ENCODE results near the gene RBM20. TPM values are rescaled to one million over a fixed set of nuclear protein-coding genes. Genes with fewer than 3 reads are reported as not detected.

RBM20 gene
- total RNA-seq, 1 donor from 2014 or later, result 0.32 TPM

DNA sequence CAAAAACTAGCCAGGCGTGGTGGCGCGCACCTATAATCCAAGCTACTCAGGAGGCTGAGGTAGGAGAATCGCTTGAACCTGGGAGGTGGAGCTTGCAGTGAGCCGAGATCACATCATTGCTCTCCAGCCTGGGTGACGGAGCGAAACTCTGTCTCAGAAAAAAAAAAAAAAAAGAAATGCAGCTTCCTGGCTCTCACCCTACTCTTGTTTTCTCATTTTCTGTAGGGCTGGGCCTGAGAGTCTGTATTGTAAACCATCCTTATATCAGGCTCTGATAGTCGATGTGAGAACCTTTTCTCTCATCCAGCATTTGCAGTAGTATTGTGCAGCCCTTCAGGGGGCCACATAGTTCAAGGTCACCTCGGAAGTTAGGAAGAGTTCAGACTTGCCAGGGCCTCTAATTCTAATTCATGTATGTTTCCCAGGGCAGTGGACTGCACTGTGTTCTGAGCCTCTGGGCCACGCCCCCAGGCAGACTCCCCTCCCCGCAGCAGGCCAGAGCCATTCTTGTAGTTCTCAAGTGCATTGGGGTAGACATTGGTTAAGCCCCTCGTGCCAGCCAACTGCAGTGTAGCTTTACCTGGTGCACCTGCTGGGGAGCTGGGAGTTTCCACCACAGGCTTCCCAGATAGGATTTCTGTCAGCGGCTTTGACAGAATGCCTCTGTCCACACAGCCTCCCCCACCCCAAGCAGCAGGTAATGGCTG is 189.3 kb downstream of the RBM20 start:
- Mint-ChIP-seq H3K4me3 (peak overlapping the region; percentile 65), H3K27me3 (ENCODE audit: insufficient read depth, low read depth) (peaks cover 2% of the 10 kb centered on the region), H3K9me3 (no peaks in the 10 kb centered on the region), H3K27ac (peak overlapping the region; percentile 65), H3K4me1 (peaks cover 78% of the 10 kb centered on the region), H3K36me3 (no peaks in the 10 kb centered on the region)
- no peak overlapping the region for H3K27ac ChIP-seq
- H4K20me1 ChIP-seq (ENCODE audit: low read depth), result no peaks in the 10 kb centered on the region
- H3K4me2 ChIP-seq, result no peak overlapping the region
- H3K27me3 ChIP-seq, result no peaks in the 10 kb centered on the region
- no peaks in the 10 kb centered on the region for H3K36me3 ChIP-seq
- peak overlapping the region; percentile 6 for H2AFZ ChIP-seq (replicated peaks)
- peaks cover 8% of the 10 kb centered on the region for H3F3A ChIP-seq (ENCODE audit: low read depth)
- peaks cover 30% of the 10 kb centered on the region for H3K4me1 ChIP-seq
- no peak overlapping the region for H3K4me3 ChIP-seq
- no peaks in the 10 kb centered on the region for H3K9me3 ChIP-seq (ENCODE audit: low read depth)
- DNase-seq (ENCODE audit: low spot score), result no peak
- TF ChIP-seq, protein P1, sequence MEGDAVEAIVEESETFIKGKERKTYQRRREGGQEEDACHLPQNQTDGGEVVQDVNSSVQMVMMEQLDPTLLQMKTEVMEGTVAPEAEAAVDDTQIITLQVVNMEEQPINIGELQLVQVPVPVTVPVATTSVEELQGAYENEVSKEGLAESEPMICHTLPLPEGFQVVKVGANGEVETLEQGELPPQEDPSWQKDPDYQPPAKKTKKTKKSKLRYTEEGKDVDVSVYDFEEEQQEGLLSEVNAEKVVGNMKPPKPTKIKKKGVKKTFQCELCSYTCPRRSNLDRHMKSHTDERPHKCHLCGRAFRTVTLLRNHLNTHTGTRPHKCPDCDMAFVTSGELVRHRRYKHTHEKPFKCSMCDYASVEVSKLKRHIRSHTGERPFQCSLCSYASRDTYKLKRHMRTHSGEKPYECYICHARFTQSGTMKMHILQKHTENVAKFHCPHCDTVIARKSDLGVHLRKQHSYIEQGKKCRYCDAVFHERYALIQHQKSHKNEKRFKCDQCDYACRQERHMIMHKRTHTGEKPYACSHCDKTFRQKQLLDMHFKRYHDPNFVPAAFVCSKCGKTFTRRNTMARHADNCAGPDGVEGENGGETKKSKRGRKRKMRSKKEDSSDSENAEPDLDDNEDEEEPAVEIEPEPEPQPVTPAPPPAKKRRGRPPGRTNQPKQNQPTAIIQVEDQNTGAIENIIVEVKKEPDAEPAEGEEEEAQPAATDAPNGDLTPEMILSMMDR (IDR thresholded peaks at IDR 0.05), result no peak
- TF ChIP-seq EZH2phosphoT487 (IDR thresholded peaks at IDR 0.05) (no peak), EZH2 (IDR thresholded peaks at IDR 0.05) (no peak)
- H3K79me2 ChIP-seq (ENCODE audit: low read depth), result no peaks in the 10 kb centered on the region
- no peak overlapping the region for H3K9ac ChIP-seq

DNA sequence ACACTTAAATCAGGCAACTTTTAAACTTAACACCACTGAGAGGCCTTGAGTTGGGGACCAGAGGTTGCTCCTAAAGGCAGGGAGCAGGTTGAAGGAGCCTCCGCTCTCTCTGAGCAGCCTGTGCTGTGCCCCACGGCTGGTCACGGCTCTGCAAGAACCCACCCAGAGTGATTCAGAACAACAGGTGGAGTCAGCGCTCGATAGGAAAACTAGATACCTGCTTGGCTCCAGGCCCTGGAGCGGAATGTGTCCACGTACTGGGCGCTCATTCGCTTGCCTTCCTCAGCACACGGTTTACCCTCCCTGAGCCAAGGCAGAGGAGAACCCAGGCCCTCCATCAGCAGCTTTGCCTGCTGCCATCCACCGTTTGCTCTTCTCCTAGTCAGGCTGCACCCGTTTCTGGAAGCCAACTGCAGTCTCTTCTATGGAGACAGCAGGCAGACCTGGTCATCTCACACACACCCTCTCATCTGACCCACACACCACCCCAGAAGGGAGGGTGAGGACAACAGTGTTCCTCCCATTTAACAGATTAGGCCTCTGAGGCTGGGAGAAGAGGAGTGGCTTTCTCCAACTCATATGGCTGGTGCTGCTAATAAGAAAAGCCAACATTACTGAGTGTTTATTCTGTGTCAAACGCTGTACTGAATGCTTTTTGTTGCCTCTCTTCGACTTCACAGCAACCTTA is 189.9 kb downstream of the RBM20 start:
- H3K27ac Mint-ChIP-seq, result peak overlapping the region; percentile 72
- TF ChIP-seq, protein P1 (IDR thresholded peaks at IDR 0.05), result no peak
- TF ChIP-seq EZH2phosphoT487 (IDR thresholded peaks at IDR 0.05) (no peak), EZH2 (IDR thresholded peaks at IDR 0.05) (no peak)

DNA sequence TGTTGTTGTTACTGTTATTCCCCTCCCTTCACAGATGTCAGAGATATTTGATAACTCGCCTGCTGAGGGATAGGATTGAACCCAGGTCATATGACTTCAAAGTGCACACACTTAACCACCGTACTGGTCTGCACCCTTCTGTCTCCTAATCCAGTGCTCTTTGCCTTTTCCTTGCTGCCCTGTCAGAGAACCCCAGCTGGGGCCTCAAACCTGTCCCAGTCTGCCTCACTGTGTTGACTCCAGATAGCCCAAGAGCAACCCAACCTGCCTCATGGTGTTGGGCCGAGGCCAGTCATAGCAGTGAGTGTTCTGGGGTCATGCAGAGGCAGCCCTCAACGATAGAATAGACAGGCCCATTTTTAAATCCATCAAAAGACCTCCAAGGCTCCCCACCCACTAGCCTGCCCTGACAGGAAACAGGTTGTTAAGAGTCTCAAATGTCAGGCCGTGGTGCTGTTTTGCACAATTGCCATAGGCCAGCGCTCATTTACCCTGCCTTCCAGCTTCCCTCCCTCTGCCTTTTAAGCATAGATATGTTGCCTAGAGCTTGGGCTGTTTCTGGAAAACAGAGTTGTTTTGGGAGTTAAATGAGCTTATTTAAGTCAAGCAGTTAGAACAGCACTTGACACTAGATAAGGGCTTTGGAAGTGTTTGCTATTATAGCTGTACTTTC is 190.6 kb downstream of the RBM20 start:
- H3K4me1 Mint-ChIP-seq, result peaks cover 74% of the 10 kb centered on the region
- H3K36me3 ChIP-seq, result no peaks in the 10 kb centered on the region
- H2AFZ ChIP-seq (replicated peaks), result peak overlapping the region; percentile 52
- no peaks in the 10 kb centered on the region for H4K20me1 ChIP-seq (ENCODE audit: low read depth)
- peak; percentile 60 for DNase-seq (ENCODE audit: low spot score)
- H3K27ac ChIP-seq, result no peak overlapping the region
- no peaks in the 10 kb centered on the region for H3K36me3 Mint-ChIP-seq
- H3K27me3 ChIP-seq, result no peaks in the 10 kb centered on the region
- H3K4me1 ChIP-seq, result peaks cover 23% of the 10 kb centered on the region
- no peaks in the 10 kb centered on the region for H3K9me3 ChIP-seq (ENCODE audit: low read depth)
- no peaks in the 10 kb centered on the region for H3K9me3 Mint-ChIP-seq
- TF ChIP-seq EZH2 (IDR thresholded peaks at IDR 0.05), result no peak
- TF ChIP-seq EZH2phosphoT487 (IDR thresholded peaks at IDR 0.05), result no peak
- TF ChIP-seq, protein P1 (IDR thresholded peaks at IDR 0.05), result no peak
- H3K4me3 Mint-ChIP-seq, result no peak overlapping the region
- peak overlapping the region; percentile 97 for H3K27ac Mint-ChIP-seq
- peaks cover 2% of the 10 kb centered on the region for H3K27me3 Mint-ChIP-seq (ENCODE audit: insufficient read depth, low read depth)
- H3K9ac ChIP-seq, result no peak overlapping the region
- H3F3A ChIP-seq (ENCODE audit: low read depth), result peaks cover 8% of the 10 kb centered on the region
- H3K79me2 ChIP-seq (ENCODE audit: low read depth), result no peaks in the 10 kb centered on the region
- no peak overlapping the region for H3K4me2 ChIP-seq
- H3K4me3 ChIP-seq, result no peak overlapping the region

More for the DNA sequence above, 189.9 kb downstream of the RBM20 start:
- no peaks in the 10 kb centered on the region for H3K36me3 Mint-ChIP-seq
- Histone ChIP-seq H3K79me2 (ENCODE audit: low read depth) (no peaks in the 10 kb centered on the region), H3K27me3 (no peaks in the 10 kb centered on the region), H3K27ac (no peak overlapping the region), H3F3A (ENCODE audit: low read depth) (peaks cover 8% of the 10 kb centered on the region), H3K4me1 (peaks cover 26% of the 10 kb centered on the region), H3K36me3 (no peaks in the 10 kb centered on the region), H4K20me1 (ENCODE audit: low read depth) (no peaks in the 10 kb centered on the region), H2AFZ (replicated peaks) (peak overlapping the region; percentile 6), H3K9me3 (ENCODE audit: low read depth) (no peaks in the 10 kb centered on the region), H3K4me3 (no peak overlapping the region), H3K4me2 (no peak overlapping the region), H3K9ac (no peak overlapping the region)
- H3K27me3 Mint-ChIP-seq (ENCODE audit: insufficient read depth, low read depth), result peaks cover 2% of the 10 kb centered on the region
- H3K4me3 Mint-ChIP-seq, result no peak overlapping the region
- no peaks in the 10 kb centered on the region for H3K9me3 Mint-ChIP-seq
- no peak for DNase-seq (ENCODE audit: low spot score)
- H3K4me1 Mint-ChIP-seq, result peaks cover 74% of the 10 kb centered on the region

Measured in neural progenitor cell (in vitro differentiated cells).